Measurements from ENCODE around the gene CTTN. TPM values are rescaled to one million over a fixed set of nuclear protein-coding genes. Genes with fewer than 3 reads are reported as not detected.

Gene CTTN
- total and polyA plus RNA-seq, 9 of the 15 experiments (the other 6 are each of a cell fraction or from before 2014, with no cell fraction given): 9.9 to 158 (median 99.7) TPM

GRCh38 chr11:70353900-70354568 lies 44.3 kb upstream of the CTTN start:
- Histone ChIP-seq H3K4me3 (no peak overlapping the region), H4K20me1 (replicated peaks; ENCODE audit: control insufficient read depth, insufficient read depth, low read length) (0 out of 2 replicates have a peak, but pooled peaks cover 3% of the 10 kb centered on the region), H3K9me3 (replicated peaks; ENCODE audit: control insufficient read depth, insufficient read depth, low read depth, low read length) (no peaks in the 10 kb centered on the region), H3K4me1 (replicated peaks in 1 of 2; ENCODE audit: control insufficient read depth in 2 of 2, insufficient read depth in 2 of 2, low read length in 2 of 2) (peaks cover 3% of the 10 kb centered on the region in 2 experiments; a peak in 2 of 5 replicates), H2AFZ (ENCODE audit: low read depth, low read length) (no peak overlapping the region), H3K36me3 (ENCODE audit: control insufficient read depth, insufficient read depth, low read length) (peaks cover 80% of the 10 kb centered on the region; the same call in 2 of the 3 replicates), H3K9me1 (ENCODE audit: control insufficient read depth, insufficient read depth, low read length) (no peaks in the 10 kb centered on the region), H3K27ac (ENCODE audit: extremely low read depth, low read depth, low read length) (no peak overlapping the region), H3K79me2 (ENCODE audit: control insufficient read depth, insufficient read depth, low read length) (no peaks in the 10 kb centered on the region), H3K27me3 (ENCODE audit: control insufficient read depth in 2 of 2, insufficient read depth in 2 of 2, low read length in 2 of 2) (no peaks in the 10 kb centered on the region), H3K9ac (ENCODE audit: insufficient read depth in 1 of 2, low read depth in 2 of 2, low read length in 2 of 2) (no peak overlapping the region; a peak in 1 of 4 replicates), H3K4me2 (ENCODE audit: insufficient read depth, low read length) (no peak overlapping the region)
- intact Hi-C loops (cut with micrococcal nuclease) (no loop called here), in situ Hi-C loops (cut with MboI) (no loop called here)
- ATAC-seq: no peak
- WGBS (ENCODE audit: insufficient coverage, low coverage, missing lambda C conversion rate): 88% methylated on average over 19 of the region's 19 CpGs
- ChIA-PET POLR2A (no interaction called here), CTCF (ENCODE audit: low intra/inter-chr PET ratio) (no interaction called here)
- BruUV-seq (replicated peaks): no TSS peak
- no peak for TF ChIP-seq FOXJ2 (tag; IDR thresholded peaks at IDR 0.05)
- no peak for DNase-seq (ENCODE audit: extremely low read depth in 1 of 4, low spot score in 3 of 4)
- FAIRE-seq: no peak

- no peaks in the 10 kb centered on the region for H3K9me1 ChIP-seq (ENCODE audit: control insufficient read depth, insufficient read depth, low read length)
- H3K27me3 ChIP-seq (ENCODE audit: control insufficient read depth in 2 of 2, insufficient read depth in 2 of 2, low read length in 2 of 2): no peaks in the 10 kb centered on the region
- peaks cover 80% of the 10 kb centered on the region; the same call in 2 of the 3 replicates for H3K36me3 ChIP-seq (ENCODE audit: control insufficient read depth, insufficient read depth, low read length)
- no TSS peak for BruUV-seq (replicated peaks)
- ATAC-seq (no peak), DNase-seq (ENCODE audit: extremely low read depth in 1 of 4, low spot score in 3 of 4) (no peak), FAIRE-seq (no peak)
- no peaks in the 10 kb centered on the region for H3K79me2 ChIP-seq (ENCODE audit: control insufficient read depth, insufficient read depth, low read length)
- H3K4me2 ChIP-seq (ENCODE audit: insufficient read depth, low read length): no peak overlapping the region
- intact Hi-C loops (cut with micrococcal nuclease) (no loop called here), in situ Hi-C loops (cut with MboI) (no loop called here)
- 0 out of 2 replicates have a peak, but pooled peaks cover 3% of the 10 kb centered on the region for H4K20me1 ChIP-seq (replicated peaks; ENCODE audit: control insufficient read depth, insufficient read depth, low read length)
- WGBS (ENCODE audit: insufficient coverage, low coverage, missing lambda C conversion rate): 96% methylated on average over 2 of the region's 2 CpGs
- no peaks in the 10 kb centered on the region for H3K9me3 ChIP-seq (replicated peaks; ENCODE audit: control insufficient read depth, insufficient read depth, low read depth, low read length)
- ChIA-PET CTCF (ENCODE audit: low intra/inter-chr PET ratio) (no interaction called here), POLR2A (no interaction called here)
- no peak overlapping the region for H2AFZ ChIP-seq (ENCODE audit: low read depth, low read length)
- TF ChIP-seq XRCC3 (IDR thresholded peaks at IDR 0.05): no peak
- H3K4me1 ChIP-seq (replicated peaks in 1 of 2; ENCODE audit: control insufficient read depth in 2 of 2, insufficient read depth in 2 of 2, low read length in 2 of 2): peaks cover 3% of the 10 kb centered on the region in 2 experiments; a peak in 2 of 5 replicates
- no peak overlapping the region for H3K27ac ChIP-seq (ENCODE audit: extremely low read depth, low read depth, low read length)
- H3K9ac ChIP-seq (ENCODE audit: insufficient read depth in 1 of 2, low read depth in 2 of 2, low read length in 2 of 2): no peak overlapping the region
- no peak overlapping the region for H3K4me3 ChIP-seq
Observed at GRCh38 chr11:70354629-70355028, 43.7 kb upstream of the CTTN start.

All from K562 (cell line).